Prostate gland (tissue), 2 donors: ENCODE results near the gene ZNF516.

Source experiments
- CTCF ChIP-seq, 4 experiments: fragments of 200-600 bp in 2 of 4; fragments of 450-650 bp in 2 of 4; sonication (generic) in 2 of 4; IDR thresholded peaks; 1 replicate in 3 of 4; 2 replicates in 1 of 4; pipeline ENCODE4 v1.5.1; 2016 to 2019; ENCODE audit warnings: antibody characterized with exemption in 4 of 4, mild to moderate bottlenecking in 2 of 4, moderate library complexity in 2 of 4
- POLR2A ChIP-seq: fragments of 450-650 bp; IDR thresholded peaks from one replicate; pipeline ENCODE4 v1.6.1; 2016; ENCODE audit warnings: antibody characterized with exemption, mild to moderate bottlenecking
- POLR2AphosphoS5 ChIP-seq: sonication (generic); formaldehyde crosslinking; IDR thresholded peaks from one replicate; pipeline ENCODE4 v1.6.1; 2017; ENCODE audit warnings: antibody characterized with exemption

- TF ChIP-seq CTCF (IDR thresholded peaks at IDR 0.05), result no peak
- TF ChIP-seq POLR2A, result no peak
- TF ChIP-seq POLR2AphosphoS5, result no peak
Measured at GRCh38 chr18:76361219-76361618, 133.8 kb downstream of the ZNF516 start.
